Breast epithelium (tissue), 3 donors: ENCODE measurements around the gene SF3B2.

ENCODE experiments used
- POLR2A ChIP-seq: fragments of 450-650 bp; IDR thresholded peaks from one replicate; pipeline ENCODE4 v1.6.1; 2016; ENCODE audit warnings: antibody characterized with exemption, mild to moderate bottlenecking, moderate library complexity
- TF ChIP-seq, protein P1 (sequence below), 3 donors: fragments of 450-650 bp; IDR thresholded peaks; one replicate each; pipeline ENCODE4 v1.5.1; 2016 to 2017; ENCODE audit warnings: antibody characterized with exemption in 3 of 3, mild to moderate bottlenecking in 3 of 3, moderate library complexity in 3 of 3

DNA sequence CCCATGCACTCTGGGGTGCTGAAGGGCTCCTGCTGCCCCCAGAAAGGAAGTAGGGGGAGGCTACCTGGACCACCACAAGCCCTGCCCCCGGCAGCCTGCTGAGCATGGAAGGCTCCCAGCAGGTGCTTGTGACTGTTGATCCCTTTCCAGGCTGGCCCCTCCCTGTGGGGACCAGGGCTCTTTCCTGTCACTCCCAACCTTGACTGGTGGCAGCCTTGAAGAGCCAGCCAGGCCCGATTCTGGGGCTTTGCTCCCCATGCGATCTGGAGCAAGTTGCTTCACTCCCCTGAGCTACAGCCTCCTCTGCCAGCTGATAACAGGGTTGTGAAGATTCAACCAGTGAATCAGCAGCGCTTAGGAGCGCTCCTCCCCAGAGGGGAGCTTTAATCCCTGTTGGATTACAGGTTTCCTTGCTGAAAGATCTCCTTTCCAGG is 44.9 kb upstream of the SF3B2 start:
- TF ChIP-seq, protein P1, sequence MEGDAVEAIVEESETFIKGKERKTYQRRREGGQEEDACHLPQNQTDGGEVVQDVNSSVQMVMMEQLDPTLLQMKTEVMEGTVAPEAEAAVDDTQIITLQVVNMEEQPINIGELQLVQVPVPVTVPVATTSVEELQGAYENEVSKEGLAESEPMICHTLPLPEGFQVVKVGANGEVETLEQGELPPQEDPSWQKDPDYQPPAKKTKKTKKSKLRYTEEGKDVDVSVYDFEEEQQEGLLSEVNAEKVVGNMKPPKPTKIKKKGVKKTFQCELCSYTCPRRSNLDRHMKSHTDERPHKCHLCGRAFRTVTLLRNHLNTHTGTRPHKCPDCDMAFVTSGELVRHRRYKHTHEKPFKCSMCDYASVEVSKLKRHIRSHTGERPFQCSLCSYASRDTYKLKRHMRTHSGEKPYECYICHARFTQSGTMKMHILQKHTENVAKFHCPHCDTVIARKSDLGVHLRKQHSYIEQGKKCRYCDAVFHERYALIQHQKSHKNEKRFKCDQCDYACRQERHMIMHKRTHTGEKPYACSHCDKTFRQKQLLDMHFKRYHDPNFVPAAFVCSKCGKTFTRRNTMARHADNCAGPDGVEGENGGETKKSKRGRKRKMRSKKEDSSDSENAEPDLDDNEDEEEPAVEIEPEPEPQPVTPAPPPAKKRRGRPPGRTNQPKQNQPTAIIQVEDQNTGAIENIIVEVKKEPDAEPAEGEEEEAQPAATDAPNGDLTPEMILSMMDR (IDR thresholded peaks at IDR 0.05), result no peak
- TF ChIP-seq POLR2A, result no peak
